ENCODE data around the gene IL17RD.

DNA sequence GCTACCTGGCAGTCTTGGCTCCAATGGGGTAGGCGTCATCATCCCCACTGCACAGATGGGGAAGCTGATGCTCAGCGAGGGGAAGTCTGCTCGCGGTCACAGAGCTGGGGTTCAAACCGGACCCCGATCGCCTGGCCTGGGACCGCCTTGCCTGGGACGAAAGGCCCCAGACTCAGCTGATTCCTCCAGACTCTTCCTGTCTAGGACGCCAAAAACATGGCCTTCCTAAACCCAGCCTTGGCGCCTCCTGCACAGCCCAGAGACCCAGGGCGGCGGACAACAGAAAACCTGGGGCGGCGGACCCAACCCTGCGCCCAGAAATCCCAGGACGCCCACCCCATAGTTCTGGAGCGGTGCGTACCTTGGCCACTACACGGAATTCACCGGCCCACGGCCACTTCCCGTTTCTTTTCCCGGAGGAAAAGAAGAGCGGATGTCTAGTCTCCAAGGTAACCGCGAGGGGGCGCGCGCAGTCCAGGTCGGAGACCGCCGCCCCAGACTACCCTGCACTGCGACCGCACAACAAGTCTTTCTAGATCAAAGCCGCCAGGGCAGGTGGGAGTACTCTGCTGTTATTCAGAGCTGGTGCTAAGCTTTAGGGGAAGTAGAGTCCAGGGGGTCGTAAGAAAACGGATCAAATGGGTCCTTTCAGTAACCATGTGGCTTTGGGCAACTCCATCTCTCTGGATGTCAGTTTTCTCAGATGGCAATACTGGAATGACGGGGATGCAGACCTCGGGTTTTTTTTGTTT, 4.9 kb upstream of the IL17RD start:
- TF ChIP-seq, protein P1, sequence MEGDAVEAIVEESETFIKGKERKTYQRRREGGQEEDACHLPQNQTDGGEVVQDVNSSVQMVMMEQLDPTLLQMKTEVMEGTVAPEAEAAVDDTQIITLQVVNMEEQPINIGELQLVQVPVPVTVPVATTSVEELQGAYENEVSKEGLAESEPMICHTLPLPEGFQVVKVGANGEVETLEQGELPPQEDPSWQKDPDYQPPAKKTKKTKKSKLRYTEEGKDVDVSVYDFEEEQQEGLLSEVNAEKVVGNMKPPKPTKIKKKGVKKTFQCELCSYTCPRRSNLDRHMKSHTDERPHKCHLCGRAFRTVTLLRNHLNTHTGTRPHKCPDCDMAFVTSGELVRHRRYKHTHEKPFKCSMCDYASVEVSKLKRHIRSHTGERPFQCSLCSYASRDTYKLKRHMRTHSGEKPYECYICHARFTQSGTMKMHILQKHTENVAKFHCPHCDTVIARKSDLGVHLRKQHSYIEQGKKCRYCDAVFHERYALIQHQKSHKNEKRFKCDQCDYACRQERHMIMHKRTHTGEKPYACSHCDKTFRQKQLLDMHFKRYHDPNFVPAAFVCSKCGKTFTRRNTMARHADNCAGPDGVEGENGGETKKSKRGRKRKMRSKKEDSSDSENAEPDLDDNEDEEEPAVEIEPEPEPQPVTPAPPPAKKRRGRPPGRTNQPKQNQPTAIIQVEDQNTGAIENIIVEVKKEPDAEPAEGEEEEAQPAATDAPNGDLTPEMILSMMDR (IDR thresholded peaks at IDR 0.05) = peak; percentile 96
- TF ChIP-seq EZH2 (IDR thresholded peaks at IDR 0.05; ENCODE audit: borderline replicate concordance, insufficient read depth, low read depth, low read length, poor library complexity, severe bottlenecking) = no peak

All from B cell (primary cell).